ENCODE data around the gene NFKBIL1. TPM values are rescaled to one million over a fixed set of nuclear protein-coding genes. Genes with fewer than 3 reads are reported as not detected.
A peak's percentile ranks its signal among the peaks of the same experiment; 100 is the strongest.

The NFKBIL1 gene
- total and polyA plus RNA-seq, 12 donors: 5.0 to 46.2 (median 27.8) TPM

DNA sequence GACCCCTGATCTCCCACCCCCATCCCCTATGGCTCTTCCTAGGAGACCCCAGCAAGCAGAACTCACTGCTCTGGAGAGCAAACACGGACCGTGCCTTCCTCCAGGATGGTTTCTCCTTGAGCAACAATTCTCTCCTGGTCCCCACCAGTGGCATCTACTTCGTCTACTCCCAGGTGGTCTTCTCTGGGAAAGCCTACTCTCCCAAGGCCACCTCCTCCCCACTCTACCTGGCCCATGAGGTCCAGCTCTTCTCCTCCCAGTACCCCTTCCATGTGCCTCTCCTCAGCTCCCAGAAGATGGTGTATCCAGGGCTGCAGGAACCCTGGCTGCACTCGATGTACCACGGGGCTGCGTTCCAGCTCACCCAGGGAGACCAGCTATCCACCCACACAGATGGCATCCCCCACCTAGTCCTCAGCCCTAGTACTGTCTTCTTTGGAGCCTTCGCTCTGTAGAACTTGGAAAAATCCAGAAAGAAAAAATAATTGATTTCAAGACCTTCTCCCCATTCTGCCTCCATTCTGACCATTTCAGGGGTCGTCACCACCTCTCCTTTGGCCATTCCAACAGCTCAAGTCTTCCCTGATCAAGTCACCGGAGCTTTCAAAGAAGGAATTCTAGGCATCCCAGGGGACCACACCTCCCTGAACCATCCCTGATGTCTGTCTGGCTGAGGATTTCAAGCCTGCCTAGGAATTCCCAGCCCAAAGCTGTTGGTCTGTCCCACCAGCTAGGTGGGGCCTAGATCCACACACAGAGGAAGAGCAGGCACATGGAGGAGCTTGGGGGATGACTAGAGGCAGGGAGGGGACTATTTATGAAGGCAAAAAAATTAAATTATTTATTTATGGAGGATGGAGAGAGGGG, 26.1 kb downstream of the NFKBIL1 start:
- intact Hi-C loops (cut with DNase I): no loop called here
- TF ChIP-seq, protein P1, sequence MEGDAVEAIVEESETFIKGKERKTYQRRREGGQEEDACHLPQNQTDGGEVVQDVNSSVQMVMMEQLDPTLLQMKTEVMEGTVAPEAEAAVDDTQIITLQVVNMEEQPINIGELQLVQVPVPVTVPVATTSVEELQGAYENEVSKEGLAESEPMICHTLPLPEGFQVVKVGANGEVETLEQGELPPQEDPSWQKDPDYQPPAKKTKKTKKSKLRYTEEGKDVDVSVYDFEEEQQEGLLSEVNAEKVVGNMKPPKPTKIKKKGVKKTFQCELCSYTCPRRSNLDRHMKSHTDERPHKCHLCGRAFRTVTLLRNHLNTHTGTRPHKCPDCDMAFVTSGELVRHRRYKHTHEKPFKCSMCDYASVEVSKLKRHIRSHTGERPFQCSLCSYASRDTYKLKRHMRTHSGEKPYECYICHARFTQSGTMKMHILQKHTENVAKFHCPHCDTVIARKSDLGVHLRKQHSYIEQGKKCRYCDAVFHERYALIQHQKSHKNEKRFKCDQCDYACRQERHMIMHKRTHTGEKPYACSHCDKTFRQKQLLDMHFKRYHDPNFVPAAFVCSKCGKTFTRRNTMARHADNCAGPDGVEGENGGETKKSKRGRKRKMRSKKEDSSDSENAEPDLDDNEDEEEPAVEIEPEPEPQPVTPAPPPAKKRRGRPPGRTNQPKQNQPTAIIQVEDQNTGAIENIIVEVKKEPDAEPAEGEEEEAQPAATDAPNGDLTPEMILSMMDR (IDR thresholded peaks at IDR 0.05): no peak
- no peak for TF ChIP-seq POLR2A (IDR thresholded peaks at IDR 0.05)
- H3K27ac ChIP-seq: no peak overlapping the region
- no peaks in the 10 kb centered on the region for H3K4me1 ChIP-seq (replicated peaks in 1 of 2)
- no peak for DNase-seq
- WGBS, 4 donors: 85 to 89% (median 87%) methylated on average over 9 of the region's 9 CpGs
- H3K9me3 ChIP-seq (replicated peaks in 1 of 3): no peaks in the 10 kb centered on the region
- H3K36me3 ChIP-seq (replicated peaks in 1 of 2): no peaks in the 10 kb centered on the region
- H3K27me3 ChIP-seq: no peaks in the 10 kb centered on the region
- H3K4me3 ChIP-seq: no peak overlapping the region

DNA sequence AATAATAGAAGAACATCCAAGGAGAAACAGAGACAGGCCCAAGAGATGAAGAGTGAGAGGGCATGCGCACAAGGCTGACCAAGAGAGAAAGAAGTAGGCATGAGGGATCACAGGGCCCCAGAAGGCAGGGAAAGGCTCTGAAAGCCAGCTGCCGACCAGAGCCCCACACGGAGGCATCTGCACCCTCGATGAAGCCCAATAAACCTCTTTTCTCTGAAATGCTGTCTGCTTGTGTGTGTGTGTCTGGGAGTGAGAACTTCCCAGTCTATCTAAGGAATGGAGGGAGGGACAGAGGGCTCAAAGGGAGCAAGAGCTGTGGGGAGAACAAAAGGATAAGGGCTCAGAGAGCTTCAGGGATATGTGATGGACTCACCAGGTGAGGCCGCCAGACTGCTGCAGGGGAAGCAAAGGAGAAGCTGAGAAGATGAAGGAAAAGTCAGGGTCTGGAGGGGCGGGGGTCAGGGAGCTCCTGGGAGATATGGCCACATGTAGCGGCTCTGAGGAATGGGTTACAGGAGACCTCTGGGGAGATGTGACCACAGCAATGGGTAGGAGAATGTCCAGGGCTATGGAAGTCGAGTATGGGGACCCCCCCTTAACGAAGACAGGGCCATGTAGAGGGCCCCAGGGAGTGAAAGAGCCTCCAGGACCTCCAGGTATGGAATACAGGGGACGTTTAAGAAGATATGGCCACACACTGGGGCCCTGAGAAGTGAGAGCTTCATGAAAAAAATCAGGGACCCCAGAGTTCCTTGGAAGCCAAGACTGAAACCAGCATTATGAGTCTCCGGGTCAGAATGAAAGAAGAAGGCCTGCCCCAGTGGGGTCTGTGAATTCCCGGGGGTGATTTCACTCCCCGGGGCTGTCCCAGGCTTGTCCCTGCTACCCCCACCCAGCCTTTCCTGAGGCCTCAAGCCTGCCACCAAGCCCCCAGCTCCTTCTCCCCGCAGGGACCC, 27.0 kb downstream of the NFKBIL1 start:
- Histone ChIP-seq H3K9me3 (replicated peaks in 1 of 3) (no peaks in the 10 kb centered on the region), H3K27ac (peak overlapping the region in 1 of 5 donors; percentile 65), H3K4me3 (no peak overlapping the region), H3K4me1 (replicated peaks in 1 of 2) (no peaks in the 10 kb centered on the region), H3K36me3 (replicated peaks in 1 of 2) (no peaks in the 10 kb centered on the region), H3K27me3 (no peaks in the 10 kb centered on the region)
- WGBS, 4 donors: 69 to 83% (median 76%) methylated on average over 13 to 14 of the region's 14 CpGs
- TF ChIP-seq POLR2A (IDR thresholded peaks at IDR 0.05): no peak
- TF ChIP-seq, protein P1 (IDR thresholded peaks at IDR 0.05): no peak
- no peak for DNase-seq
- intact Hi-C loops (cut with DNase I): no loop called here

DNA sequence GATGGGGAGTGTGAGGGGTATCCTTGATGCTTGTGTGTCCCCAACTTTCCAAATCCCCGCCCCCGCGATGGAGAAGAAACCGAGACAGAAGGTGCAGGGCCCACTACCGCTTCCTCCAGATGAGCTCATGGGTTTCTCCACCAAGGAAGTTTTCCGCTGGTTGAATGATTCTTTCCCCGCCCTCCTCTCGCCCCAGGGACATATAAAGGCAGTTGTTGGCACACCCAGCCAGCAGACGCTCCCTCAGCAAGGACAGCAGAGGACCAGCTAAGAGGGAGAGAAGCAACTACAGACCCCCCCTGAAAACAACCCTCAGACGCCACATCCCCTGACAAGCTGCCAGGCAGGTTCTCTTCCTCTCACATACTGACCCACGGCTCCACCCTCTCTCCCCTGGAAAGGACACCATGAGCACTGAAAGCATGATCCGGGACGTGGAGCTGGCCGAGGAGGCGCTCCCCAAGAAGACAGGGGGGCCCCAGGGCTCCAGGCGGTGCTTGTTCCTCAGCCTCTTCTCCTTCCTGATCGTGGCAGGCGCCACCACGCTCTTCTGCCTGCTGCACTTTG, 28.0 kb downstream of the NFKBIL1 start, which contains the start of gene TNF:
TSS of gene TNF (plus strand) at position 231 of the 567 bp plus-strand sequence. CDS start at position 408, 177 bp downstream.
- 58 to 73% (median 60%) methylated on average over 19 of the region's 19 CpGs for WGBS, 4 donors
- intact Hi-C loops (cut with DNase I): no loop called here
- Histone ChIP-seq H3K36me3 (replicated peaks in 1 of 2) (no peaks in the 10 kb centered on the region), H3K4me3 (peak within 1 kb of the TSS in 1 of 4 donors; percentile 47), H3K27me3 (no peaks in the 10 kb centered on the region), H3K9me3 (replicated peaks in 1 of 3) (no peaks in the 10 kb centered on the region), H3K4me1 (replicated peaks in 1 of 2) (peaks cover 0 to under 1% of the 10 kb centered on the region in 2 donors), H3K27ac (peak within 1 kb of the TSS in 1 of 5 donors; percentile 65)
- TF ChIP-seq, protein P1 (IDR thresholded peaks at IDR 0.05): no peak
- peak; percentile 33 to 48 for TF ChIP-seq POLR2A (IDR thresholded peaks at IDR 0.05)
- peak in 4 of 7 donors; percentile 38 to 70 (median 52) for DNase-seq

All from adrenal gland (tissue), 12 donors.